Measurements from ENCODE around the gene NRP1.
"Not testable (repeated sequence)": the region's sequence is repeated elsewhere in the genome, so short reads cannot be mapped to it uniquely, and the experiment has no call there.

The NRP1 gene

DNA sequence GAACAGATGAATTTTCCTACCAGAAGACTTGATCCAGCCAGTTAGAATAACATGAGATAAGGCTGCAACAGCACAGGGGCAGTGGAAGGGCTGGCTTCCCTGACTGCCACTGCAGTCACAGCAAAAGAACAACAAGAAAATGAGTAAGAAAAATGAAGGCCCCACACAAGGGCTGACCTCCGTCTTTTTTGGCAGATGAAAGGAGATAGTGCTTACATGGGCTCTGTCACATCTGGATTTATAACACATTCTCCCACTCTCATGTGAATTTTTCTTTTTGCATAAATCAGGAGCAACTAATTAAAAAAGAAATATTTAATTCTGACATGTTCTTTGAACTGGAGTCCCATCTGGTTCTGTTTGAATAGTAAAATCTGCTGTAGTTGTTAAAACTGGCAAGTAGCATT, 99.6 kb downstream of the NRP1 start:
- DNase-seq = no peak

DNA sequence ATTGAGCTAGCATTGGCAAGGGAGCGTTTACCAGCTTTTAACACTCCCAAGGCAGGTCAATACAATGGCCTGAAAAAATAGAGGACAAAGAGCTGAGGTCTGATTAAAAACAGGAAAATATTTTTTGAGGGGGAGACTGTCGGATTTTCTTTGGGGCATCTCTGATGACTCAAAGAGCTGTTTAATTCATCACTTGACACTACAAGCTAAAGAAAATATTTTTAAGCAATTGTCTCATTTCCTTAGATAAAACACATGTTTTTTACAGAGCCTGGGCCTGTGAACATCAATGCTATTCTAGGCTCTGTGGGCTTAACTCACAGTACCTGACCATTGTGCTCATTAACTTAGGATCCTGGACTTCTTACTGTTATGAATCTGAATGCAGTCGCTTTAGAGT, 100.8 kb downstream of the NRP1 start:
- DNase-seq = no peak

DNA sequence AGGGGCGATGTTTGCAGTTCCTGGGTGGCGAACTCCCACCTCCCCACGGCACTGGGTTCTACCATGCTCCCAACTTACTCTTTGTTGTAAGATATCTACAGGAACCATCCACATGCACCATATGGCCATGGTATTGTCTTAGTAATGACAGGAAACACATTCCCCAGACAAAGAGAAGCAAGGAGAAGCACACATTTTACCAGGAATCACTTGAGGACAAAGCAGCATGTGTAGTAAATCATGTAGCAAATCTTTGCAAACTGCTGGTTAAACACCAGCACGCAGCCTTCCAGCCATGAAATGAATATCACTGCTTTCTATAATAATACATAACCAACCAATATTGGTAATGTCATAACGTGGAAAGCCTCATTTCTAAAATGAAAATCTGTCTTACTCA, 101.2 kb downstream of the NRP1 start:
- no peak for DNase-seq

DNA sequence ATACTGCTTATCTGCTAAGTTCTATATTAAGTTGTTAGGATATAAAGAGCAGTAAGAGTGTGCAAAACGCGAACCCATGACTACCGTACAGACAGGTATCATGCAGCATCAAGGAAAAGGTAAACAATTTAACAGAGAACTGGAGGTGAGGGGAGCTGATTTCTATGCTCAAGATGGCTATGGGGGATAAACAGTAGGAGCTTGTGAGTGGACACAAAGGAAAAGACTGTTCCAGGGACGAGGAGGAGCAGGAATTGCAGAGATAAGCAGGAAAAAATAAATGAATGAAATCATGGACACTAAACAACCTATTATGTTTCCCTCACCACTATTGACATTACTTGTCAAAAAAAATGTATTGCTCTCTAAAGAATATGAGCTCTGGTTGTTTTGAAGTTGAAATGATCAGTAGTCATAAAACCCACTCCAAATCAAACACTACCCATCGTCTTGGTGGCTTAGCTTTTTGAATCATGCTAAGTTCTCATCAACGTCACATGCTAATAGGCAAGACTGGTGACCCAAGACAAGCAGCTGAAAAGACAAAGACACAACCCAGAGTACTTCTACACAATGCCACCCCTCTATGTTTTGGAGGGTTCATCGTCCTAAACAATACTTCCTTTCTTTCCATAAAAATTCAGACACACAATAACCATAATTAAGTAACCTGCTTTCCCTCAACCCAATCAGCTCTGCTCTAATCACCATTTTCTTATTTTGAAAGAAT, 102.7 kb downstream of the NRP1 start:
- DNase-seq = no peak

DNA sequence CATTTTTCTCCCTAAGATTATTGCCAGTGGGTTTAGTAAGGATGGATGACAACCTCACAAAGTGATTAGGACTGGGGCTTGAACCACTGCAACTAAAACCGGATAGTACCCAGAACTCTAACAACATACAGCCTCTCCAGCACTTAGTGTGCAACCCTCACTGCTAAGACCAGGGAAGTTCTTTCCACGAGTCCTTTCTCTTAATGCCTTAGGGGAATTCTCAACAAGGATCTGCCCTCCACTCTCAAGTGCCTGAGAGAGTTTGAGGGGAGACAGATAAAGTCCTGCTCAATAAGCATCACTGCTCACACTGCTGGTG, 104.6 kb downstream of the NRP1 start:
- no peak for DNase-seq

DNA sequence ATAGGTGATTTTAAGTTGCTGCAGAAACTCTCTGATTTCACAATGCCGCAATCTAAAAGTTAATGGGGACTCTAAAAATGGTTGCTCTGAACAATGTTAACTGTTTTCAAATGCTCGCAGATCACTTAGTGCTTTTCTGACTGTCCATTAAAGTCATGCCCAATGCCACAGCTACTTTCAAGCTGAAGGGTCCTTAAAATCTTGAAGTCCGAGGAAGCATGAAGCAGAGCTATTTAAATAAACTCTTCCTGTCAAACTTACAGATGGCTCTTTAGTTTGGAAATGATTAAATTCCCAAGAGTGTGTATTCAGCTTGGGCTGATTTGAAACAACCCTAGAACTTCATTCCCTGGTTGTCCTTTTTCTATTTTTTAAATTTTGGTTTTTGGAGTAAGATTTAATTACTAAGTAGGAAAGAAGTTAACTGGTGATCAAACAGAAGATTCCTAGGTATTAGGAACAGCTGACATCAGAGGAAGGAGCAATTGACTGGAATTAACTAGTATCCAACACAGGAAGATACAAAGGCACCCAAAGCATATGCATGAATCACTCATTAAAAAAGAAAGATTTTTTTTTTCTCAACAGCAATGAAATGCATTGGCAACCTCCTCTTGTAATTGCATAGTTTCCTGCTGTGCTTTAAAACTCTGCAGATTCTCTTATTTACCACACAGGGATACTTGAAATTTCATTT, 105.1 kb downstream of the NRP1 start:
- no peak for DNase-seq

DNA sequence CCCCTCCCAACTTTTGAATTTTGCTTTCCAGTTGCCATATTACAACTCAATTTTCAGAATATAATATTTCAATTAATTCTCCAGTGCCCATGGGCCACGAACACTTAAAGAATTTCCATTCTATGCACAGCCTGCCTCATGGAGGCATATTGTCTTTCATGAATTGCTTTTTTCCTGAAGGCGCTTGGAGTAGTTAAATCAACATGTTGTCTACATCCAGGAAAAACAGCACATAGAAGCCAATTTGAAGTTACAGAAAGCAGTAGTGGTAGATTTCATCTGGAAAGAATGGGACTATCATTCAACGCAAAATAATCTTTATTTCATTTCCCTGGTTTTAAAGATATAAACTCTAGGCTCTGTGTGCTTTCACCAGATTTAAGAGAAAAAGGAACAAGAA, 106.0 kb downstream of the NRP1 start:
- DNase-seq = no peak

DNA sequence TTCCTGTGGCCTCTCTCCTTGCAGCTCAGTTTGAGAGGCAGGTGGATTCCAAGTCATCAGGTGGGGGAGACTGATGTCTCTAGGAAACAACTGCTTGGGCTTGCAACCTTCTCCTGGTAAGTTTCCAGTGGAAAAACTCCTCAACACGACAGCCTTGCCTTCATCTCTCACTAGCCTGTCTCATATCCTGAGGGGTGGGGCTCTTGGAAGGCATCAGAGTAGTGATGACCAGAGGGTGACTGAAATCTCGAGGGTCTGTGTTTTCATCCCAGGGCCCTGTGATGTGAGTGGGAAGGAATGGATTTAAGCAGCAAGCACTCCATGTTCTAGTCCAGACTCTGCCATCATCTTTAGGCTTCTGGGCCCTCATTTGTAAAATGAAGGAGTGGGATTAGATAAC, 107.0 kb downstream of the NRP1 start:
- DNase-seq = no peak

DNA sequence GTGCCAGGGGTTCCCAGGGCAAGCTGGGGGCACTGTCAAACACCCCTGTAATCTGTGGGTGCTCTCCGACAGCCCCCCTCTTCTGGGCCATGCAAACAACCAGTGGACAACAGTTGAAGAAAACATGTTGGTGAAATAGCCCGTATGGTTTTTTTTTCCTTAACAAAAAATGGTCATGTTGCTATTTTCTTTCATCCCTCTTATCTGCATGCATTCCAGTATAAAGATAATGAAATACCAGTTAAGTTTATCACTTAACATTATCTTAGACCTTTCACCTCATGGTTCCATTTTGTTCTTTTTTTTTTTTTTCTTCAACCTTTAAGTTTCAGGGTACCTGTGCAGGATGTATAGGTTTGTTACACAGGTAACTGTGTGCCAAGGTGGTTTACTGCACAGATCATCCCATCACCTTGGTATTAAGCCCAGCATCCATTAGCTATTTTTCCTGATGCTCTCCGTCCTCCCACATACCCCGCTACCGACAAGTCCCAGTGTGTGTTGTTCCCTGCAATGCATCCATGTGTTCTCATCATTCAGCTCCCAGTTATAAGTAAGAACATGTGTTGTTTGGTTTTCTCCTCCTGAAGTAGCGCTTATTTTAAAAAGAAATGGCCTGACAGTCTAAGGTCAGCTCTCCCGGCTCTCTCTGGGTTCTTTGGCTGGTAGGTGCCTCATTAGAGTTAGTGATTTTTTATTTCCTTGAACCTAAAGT, 110.1 kb downstream of the NRP1 start:
- DNase-seq = no peak

DNA sequence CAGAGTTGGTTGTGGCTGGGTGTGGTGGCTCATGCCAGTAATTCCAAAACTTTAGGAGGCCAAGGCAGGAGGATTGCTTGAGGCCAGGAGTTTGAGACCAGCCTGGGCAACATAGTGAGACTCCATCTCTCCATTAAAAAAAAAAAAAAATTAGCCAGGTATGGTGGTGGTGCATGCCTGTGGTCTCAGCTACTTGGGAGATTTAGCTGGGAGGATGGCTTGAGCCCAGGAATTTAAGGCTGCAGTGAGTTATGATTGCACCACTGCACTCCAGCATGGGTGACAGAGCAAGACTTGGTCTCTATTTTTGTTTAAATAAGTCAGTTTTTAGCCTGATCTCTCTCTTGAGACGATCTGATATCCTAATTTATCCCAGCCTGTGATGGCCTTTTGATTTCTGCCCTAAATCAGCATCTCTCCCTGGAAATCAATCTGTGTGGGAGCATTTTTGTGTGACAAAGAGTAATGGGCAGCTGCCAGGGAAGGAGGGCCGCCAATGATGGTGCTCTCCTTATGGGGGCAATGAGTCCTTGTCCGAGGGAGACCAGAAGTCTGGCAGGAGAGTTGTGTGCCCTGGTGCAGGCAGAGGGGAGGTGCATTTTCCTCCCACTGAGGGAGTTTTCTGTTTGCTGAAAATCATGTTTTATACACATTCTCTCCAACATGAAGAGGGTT, 111.0 kb downstream of the NRP1 start:
- DNase-seq = no peak

DNA sequence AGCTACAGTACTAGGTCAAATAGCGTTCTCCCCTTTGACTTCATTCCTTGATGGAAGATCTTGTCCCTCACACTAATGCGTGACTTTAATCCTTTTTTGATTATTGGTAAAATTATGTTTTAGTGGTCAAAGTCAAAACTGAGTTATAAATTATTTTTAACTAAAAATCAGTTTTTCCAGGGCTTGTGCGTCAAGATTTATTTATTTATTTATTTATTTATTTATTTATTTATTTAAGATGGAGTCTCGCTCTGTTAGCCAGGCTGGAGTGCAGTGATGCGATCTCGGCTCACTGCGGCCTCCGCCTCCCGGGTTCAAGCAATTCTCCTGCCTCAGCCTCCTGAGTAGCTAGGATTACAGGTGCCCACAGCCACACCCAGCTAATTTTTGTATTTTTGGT, 112.2 kb downstream of the NRP1 start:
- DNase-seq = not testable (repeated sequence)

DNA sequence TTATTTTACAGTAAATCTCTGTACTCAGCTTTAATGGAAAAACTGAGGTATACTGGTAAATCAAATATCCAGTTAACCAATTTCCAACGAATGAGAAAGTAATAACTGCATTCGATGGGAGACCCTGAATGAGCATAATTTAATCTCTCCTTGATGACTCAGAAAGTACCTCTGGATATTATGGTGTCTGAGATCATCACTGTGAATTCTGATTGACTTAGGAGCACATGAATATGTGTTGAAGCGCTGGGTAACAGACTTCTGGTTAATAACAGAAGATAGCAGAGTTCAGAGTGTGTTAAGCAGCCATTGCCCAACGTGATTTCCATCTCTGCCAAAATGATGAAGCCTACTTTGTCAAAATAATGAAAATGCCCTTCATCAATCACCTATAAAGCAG, 116.6 kb downstream of the NRP1 start:
- DNase-seq = no peak

DNA sequence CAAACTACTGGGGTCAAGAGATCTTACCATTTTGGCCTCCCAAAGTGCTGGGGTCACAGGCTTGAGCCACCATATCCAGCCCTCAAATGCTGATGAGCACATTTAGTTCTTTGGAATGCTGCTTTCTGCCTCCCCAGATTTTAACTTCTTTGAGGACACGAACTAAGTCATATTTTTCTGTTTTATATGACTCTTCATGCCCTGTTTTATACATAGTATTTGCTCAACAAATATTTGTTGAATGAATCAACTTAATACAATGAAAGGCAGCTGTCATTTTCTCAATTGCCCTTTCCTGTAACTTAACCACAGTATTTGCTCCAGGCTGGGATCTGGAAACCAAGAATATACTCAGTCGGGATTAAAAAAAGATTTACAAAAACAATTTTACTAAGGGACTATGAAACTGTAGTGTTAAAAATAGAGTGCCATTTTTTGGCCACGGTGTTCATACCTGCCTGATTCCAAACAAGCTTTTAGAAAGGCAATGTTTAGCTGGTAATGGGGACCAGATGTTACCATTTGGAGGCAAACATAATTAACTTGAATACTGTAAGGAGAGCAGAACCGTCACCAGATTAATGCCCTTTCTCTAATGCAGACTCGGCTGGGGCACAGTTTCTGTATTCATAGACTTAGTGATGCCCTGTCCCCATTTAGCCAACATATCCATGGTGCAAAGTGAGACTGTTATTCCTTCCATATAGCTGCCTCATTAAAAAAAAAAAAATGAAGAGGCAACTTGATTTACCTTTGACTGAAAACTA, 117.6 kb downstream of the NRP1 start:
- DNase-seq = no peak

DNA sequence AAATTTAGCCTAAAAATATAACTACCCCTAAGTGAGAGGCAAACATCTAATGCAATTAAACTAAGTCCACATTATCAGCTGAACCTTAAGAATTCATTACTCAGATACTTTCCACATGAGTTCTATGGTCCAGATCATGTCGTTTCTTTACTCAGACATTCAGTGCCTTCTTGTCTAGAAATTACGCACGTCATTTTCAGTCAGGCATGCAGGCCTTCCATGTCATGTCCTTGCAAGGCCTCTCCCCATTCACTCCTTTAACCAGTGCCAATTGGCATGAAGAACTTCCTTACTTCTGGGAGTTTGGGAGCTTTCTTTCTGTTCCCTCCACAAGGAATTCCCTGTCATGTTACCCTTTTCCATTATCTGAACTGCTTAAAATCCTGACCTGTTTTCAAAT, 118.8 kb downstream of the NRP1 start:
- no peak for DNase-seq

DNA sequence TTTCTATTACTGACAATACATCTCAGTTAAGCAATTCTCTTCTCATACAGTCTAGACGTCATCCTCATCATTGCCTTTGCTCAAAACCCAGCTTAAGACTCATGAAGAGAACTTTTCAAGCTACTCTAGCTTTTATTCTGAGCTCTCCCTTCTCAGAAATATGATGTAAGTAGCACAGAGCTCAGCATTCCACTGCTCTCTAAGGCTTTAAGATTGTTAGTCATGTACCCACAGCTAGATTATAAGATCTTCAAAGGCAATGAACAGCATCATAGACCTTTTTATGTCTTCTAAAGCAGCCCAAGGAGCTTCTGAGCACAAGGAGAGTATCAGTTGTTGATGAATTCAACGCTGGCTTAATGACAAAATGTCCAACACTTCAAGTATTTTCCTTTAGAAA, 119.3 kb downstream of the NRP1 start:
- no peak for DNase-seq

DNA sequence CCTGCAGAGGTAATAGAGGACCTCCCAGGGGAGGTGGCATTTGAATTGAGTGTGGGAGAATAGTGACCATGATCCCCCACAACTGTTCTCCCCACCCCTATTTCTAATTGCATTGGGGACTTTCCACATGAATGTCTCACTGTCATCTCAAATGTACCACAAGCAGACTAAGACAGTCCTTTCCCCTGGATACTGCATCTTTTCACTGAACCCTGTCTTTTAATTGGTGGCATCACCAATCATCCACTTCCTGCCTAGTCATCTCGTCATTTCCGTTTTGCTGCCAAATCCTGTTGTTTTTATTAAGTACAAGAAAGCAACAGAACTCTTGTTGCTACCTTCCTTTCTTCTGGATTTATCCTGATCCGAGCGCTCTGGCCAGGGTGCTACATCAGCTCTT, 120.3 kb downstream of the NRP1 start:
- no peak for DNase-seq

DNA sequence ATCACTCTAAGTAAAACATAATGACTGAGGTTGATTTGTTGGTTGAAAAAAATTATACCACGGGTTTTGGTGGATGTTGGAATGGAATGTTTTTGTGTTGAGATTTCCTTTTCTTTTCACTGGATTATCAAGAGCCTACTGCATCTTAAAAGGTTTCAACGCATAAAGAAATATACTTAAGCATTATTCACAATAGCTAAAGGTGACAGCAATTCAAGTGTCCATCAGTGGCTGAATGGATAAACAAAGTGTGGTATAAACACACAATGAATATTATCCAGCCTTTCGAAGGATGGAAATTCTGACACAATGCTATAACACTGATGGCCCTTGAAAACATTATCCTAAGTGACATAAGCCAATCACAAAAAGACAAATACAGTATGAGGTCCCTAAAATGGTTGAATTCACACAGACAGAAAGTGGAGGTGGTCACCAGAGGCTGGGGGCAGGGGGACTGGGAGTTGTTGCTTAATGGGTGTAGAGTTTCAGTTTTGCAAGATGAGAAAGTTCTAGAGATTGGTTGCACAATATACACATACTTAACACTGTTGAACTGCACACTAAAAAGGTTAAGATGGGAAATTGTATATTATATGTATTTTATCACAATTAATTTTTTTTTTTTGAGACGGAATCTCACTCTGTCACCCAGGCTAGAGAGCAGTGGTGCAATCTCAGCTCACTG, 122.3 kb downstream of the NRP1 start:
- DNase-seq = no peak

DNA sequence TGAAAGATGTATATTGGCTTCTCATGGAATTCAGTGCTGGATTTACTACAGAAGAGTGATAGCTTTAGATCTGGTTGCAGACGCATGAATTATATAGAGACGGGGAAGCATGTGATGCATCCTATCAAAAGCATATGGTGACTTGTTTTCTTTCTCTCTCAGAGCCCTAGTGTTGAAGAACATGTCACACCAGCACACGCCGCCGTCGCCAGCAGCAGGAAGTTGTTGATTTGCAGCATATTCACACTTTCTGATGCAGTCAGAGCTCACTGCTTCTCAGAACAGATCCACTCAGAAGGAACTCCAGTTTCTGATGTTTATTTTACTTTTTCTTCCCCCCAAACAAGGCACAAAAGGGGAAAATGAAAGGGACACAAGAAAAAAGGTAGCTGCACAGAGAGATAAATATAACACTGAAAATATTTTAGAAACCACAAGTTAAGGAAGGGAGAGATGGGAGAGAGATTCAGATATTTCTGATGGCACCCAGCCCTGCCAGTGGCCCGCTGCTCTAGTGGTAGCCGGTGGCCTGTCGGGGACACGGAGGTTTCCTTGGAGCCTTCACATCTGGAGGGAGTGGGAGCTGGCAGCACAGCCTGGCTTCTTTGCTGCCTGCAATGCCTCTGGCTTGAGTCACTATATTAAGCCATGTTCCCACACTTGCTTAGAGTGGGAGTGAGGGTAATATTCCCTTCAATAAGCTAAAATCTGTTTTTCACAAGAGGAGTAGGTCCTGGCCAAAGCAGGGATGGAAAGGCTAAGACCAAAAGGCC, 123.2 kb downstream of the NRP1 start:
- no peak for DNase-seq

DNA sequence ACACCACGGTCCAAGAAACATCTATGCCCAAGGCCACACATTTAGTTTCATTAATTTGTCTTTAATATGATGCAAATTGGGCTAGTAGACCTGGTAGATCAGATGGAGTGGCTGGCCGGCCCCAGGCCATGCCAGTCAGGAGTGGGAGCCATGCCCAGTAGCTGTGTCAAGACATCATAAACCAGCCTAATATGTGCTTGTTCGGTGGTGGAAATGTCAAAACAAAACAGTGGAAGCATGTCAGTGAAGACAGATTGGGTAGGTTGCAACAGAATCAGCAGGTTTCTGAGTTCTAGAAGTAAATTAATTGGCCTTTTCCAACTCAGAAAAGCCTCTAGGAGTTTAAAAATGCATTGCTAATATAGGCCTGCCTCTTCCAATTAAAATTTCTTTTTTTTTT, 124.7 kb downstream of the NRP1 start:
- no peak for DNase-seq

DNA sequence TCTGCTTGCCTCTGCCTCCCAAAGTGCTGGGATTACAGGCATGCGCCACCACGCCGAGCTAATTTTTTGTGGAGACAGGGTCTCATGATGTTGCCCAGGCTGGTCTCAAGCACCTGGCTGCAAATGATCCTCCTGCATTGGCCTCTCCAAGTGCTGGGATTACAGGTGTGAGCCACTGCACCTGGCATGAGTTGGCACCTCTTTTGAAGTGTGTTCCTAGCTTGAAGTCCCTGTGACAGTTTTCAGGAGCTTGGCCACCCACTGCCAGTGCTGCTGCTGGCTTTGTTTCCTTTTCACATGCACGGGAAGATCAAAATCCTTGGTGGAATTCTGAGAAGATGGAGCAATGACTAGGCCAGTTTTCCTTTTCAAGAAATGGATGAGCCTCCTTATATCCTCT, 126.3 kb downstream of the NRP1 start:
- DNase-seq = no peak

DNA sequence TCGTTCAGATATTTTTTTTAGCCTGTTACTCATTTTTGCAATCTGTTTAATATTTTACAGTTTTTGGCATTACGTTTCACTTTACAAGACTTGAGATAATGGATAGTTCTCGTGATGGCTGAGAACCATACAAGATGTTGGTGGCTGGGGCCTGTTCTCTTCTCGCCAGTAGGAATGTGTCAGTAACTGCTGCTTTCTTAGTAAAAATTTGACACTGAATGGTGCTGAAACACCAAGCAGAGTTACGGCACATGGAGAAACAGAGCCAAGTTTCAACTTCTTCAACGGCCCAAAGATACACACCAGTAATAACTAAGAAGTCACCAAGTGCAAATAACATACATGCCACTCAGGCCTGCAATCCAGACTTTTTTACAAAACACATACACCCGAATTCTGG, 130.4 kb downstream of the NRP1 start:
- DNase-seq = no peak

DNA sequence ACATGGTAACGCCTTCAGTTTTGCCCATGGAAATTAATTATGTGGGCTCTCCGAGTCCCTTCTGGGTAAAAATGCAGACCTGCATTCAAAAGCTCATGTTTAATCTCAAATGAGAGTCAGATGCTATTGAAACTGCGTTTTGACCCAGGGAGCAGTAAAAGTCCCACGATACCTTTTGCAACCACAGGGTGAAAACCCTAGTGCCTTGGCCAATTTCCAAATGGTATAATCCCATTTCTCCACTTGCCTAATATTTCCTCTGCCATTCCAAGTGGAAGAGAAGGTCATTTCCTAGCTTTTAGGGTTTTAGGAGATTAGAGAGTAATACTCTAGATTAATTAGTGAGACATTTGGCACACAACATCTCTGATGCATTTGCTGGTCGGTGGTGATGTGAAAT, 132.5 kb downstream of the NRP1 start:
- no peak for DNase-seq
